Esophagus muscularis mucosa (tissue), 4 donors: ENCODE data around the gene COL25A1. TPM values are rescaled to one million over a fixed set of nuclear protein-coding genes. Genes with fewer than 3 reads are reported as not detected.

Experiments
- DNase-seq: peaks from one replicate; pipeline ENCODE4 v3.0.0-alpha.2; 2017; ENCODE audit errors: extremely low spot score
- H3K27ac ChIP-seq, 4 donors: fragments of 200-600 bp; sonication (generic); replicated peaks in 1 of 4; 1 replicate in 3 of 4; 2 replicates in 1 of 4; pipeline ENCODE4 v1.5.1; 2016 to 2019; ENCODE audit warnings: mild to moderate bottlenecking in 1 of 4
- H3K27me3 ChIP-seq, 4 donors: fragments of 200-600 bp; sonication (generic); one replicate each; pipeline versions ENCODE4 v1.5.1 to v1.6.0; 2016 to 2019
- H3K36me3 ChIP-seq, 4 donors: fragments of 200-600 bp; sonication (generic); one replicate each; pipeline ENCODE4 v1.5.1; 2016 to 2019
- H3K4me1 ChIP-seq, 4 donors: fragments of 200-600 bp; sonication (generic); one replicate each; pipeline ENCODE4 v1.5.1; 2016 to 2019
- H3K4me3 ChIP-seq, 4 donors: fragments of 200-600 bp; sonication (generic); 1 replicate in 2 of 4; 2 replicates in 2 of 4; pipeline ENCODE4 v1.5.1; 2016 to 2019; ENCODE audit warnings: mild to moderate bottlenecking in 4 of 4, moderate library complexity in 1 of 4
- H3K9me3 ChIP-seq, 4 donors: fragments of 200-600 bp; sonication (generic); 1 replicate in 3 of 4; 2 replicates in 1 of 4; pipeline ENCODE4 v1.5.1; 2016 to 2019
- CTCF ChIP-seq, 3 experiments: fragments of 200-600 bp in 2 of 3; fragments of 450-650 bp in 1 of 3; sonication (generic) in 2 of 3; IDR thresholded peaks; one replicate each; pipeline ENCODE4 v1.5.1; 2017 to 2019; ENCODE audit warnings: antibody characterized with exemption in 3 of 3, mild to moderate bottlenecking in 2 of 3, moderate library complexity in 1 of 3
- EP300 ChIP-seq: sonication (generic); formaldehyde crosslinking; IDR thresholded peaks from one replicate; pipeline ENCODE4 v1.6.1; 2017; ENCODE audit warnings: antibody characterized with exemption
- POLR2A ChIP-seq: fragments of 450-650 bp; IDR thresholded peaks from one replicate; pipeline ENCODE4 v1.6.1; 2017; ENCODE audit warnings: antibody characterized with exemption, moderate library complexity, mild to moderate bottlenecking, low read depth
- POLR2AphosphoS5 ChIP-seq, 2 donors: sonication (generic); formaldehyde crosslinking; IDR thresholded peaks; one replicate each; pipeline ENCODE4 v1.6.1; 2017; ENCODE audit warnings: antibody characterized with exemption in 2 of 2
- WGBS: methylation state at CpG from one replicate; pipeline ENCODE4 v1.1.5; 2018; 5-methylcytosine and 5-hydroxymethylcytosine counted together
- intact Hi-C: fragments of 100-400 bp; cut with DNase I; formaldehyde crosslinking; loops from one replicate; pipeline ENCODE4 v1.15.1; 2023
- total RNA-seq, 4 donors: library from RNA; depleted of rRNA; stranded (reverse); fragments of >200 nt; gene quantifications; one replicate each; pipeline versions ENCODE4 v1.1.0 to v1.2.1, GENCODE V29; 2016

The COL25A1 gene
- total RNA-seq, 4 donors from 2014 or later: 1.0 to 3.7 (median 2.0) TPM

GRCh38 chr4:109160494-109160893 is 142.0 kb downstream of the COL25A1 start:
- Histone ChIP-seq H3K4me1 (no peaks in the 10 kb centered on the region), H3K27me3 (no peaks in the 10 kb centered on the region), H3K9me3 (no peaks in the 10 kb centered on the region), H3K4me3 (no peak overlapping the region), H3K27ac (no peak overlapping the region), H3K36me3 (no peaks in the 10 kb centered on the region)
- TF ChIP-seq POLR2A (no peak), EP300 (no peak), POLR2AphosphoS5 (IDR thresholded peaks at IDR 0.05) (no peak), CTCF (IDR thresholded peaks at IDR 0.05) (no peak)
- 80% methylated on average over 4 of the region's 4 CpGs for WGBS
- intact Hi-C loops: no loop called here
- no peak for DNase-seq

- Histone ChIP-seq H3K27ac (no peak overlapping the region), H3K9me3 (no peaks in the 10 kb centered on the region), H3K27me3 (no peaks in the 10 kb centered on the region), H3K36me3 (no peaks in the 10 kb centered on the region), H3K4me1 (no peaks in the 10 kb centered on the region), H3K4me3 (no peak overlapping the region)
- intact Hi-C loops: no loop called here
- WGBS: 97% methylated on average over 7 of the region's 7 CpGs
- DNase-seq: no peak
- TF ChIP-seq CTCF (IDR thresholded peaks at IDR 0.05) (no peak), POLR2AphosphoS5 (IDR thresholded peaks at IDR 0.05) (no peak)
These were observed 144.8 kb downstream of the COL25A1 start for GRCh38 chr4:109157696-109158095.

GRCh38 chr4:109157205-109157604 is 145.3 kb downstream of the COL25A1 start:
- no peak overlapping the region for H3K4me3 ChIP-seq
- no peak for DNase-seq
- H3K27me3 ChIP-seq: no peaks in the 10 kb centered on the region
- no peaks in the 10 kb centered on the region for H3K4me1 ChIP-seq
- no peak for TF ChIP-seq CTCF (IDR thresholded peaks at IDR 0.05)
- no peak for TF ChIP-seq POLR2AphosphoS5 (IDR thresholded peaks at IDR 0.05)
- TF ChIP-seq EP300: no peak
- TF ChIP-seq POLR2A: no peak
- H3K36me3 ChIP-seq: no peaks in the 10 kb centered on the region
- WGBS: 74% methylated on average over 2 of the region's 2 CpGs
- no peak overlapping the region for H3K27ac ChIP-seq
- intact Hi-C loops: no loop called here
- no peaks in the 10 kb centered on the region for H3K9me3 ChIP-seq

- Histone ChIP-seq H3K27me3 (no peaks in the 10 kb centered on the region), H3K4me3 (no peak overlapping the region), H3K36me3 (no peaks in the 10 kb centered on the region), H3K27ac (no peak overlapping the region), H3K4me1 (no peaks in the 10 kb centered on the region), H3K9me3 (no peaks in the 10 kb centered on the region)
- TF ChIP-seq EP300 (no peak), POLR2AphosphoS5 (IDR thresholded peaks at IDR 0.05) (no peak), CTCF (IDR thresholded peaks at IDR 0.05) (no peak), POLR2A (no peak)
- DNase-seq: no peak
- intact Hi-C loops: no loop called here
- 73% methylated on average over 2 of the region's 2 CpGs for WGBS
These were observed 146.1 kb downstream of the COL25A1 start for GRCh38 chr4:109156356-109156755.

- intact Hi-C loops: no loop called here
- 81% methylated on average over 4 of the region's 4 CpGs for WGBS
- H3K4me1 ChIP-seq: no peaks in the 10 kb centered on the region
- H3K9me3 ChIP-seq: no peaks in the 10 kb centered on the region
- no peak overlapping the region for H3K4me3 ChIP-seq
- no peak for DNase-seq
- H3K36me3 ChIP-seq: no peaks in the 10 kb centered on the region
- no peak overlapping the region for H3K27ac ChIP-seq
- H3K27me3 ChIP-seq: no peaks in the 10 kb centered on the region
- no peak for TF ChIP-seq EP300
- no peak for TF ChIP-seq CTCF (IDR thresholded peaks at IDR 0.05)
- TF ChIP-seq POLR2A: no peak
- no peak for TF ChIP-seq POLR2AphosphoS5 (IDR thresholded peaks at IDR 0.05)
These were observed 146.7 kb downstream of the COL25A1 start for GRCh38 chr4:109155682-109156283.
